HG02852 (cell line): ENCODE data around the gene TIMP3.
"Not testable (repeated sequence)": the region's sequence is repeated elsewhere in the genome, so short reads cannot be mapped to it uniquely, and the experiment has no call there.

Source experiments
- ATAC-seq: cut with Tn5 transposase; IDR thresholded peaks from one replicate; pipeline ENCODE4 v1.9.1; 2021; ENCODE audit warnings: mild to moderate bottlenecking, moderate library complexity; ENCODE audit not compliant: unreplicated experiment

Gene TIMP3

GRCh38 chr22:32850591-32851517 lies 49.3 kb downstream of the TIMP3 start:
- ATAC-seq: no peak

- no peak for ATAC-seq
These were observed 51.1 kb downstream of the TIMP3 start for GRCh38 chr22:32852395-32853251.

GRCh38 chr22:32853662-32854061 lies 52.2 kb downstream of the TIMP3 start:
- no peak for ATAC-seq

- no peak for ATAC-seq
These were observed 52.9 kb downstream of the TIMP3 start for GRCh38 chr22:32854351-32854804.

- no peak for ATAC-seq
These were observed 53.7 kb downstream of the TIMP3 start for GRCh38 chr22:32855045-32855756.

- no peak for ATAC-seq
These were observed 56.7 kb downstream of the TIMP3 start for GRCh38 chr22:32858121-32858703.

GRCh38 chr22:32858957-32859356 lies 57.5 kb downstream of the TIMP3 start:
- no peak for ATAC-seq

GRCh38 chr22:32859743-32860142 lies 58.2 kb downstream of the TIMP3 start:
- ATAC-seq: no peak

- no peak for ATAC-seq
These were observed 59.8 kb downstream of the TIMP3 start for GRCh38 chr22:32861330-32861729.

GRCh38 chr22:32862083-32862482 lies 60.6 kb downstream of the TIMP3 start:
- ATAC-seq: no peak

- ATAC-seq: no peak
These were observed 61.6 kb downstream of the TIMP3 start for GRCh38 chr22:32862936-32863661.

GRCh38 chr22:32864041-32864440 lies 62.5 kb downstream of the TIMP3 start:
- no peak for ATAC-seq

- ATAC-seq: no peak
These were observed 63.1 kb downstream of the TIMP3 start for GRCh38 chr22:32864596-32864995.

GRCh38 chr22:32866953-32867352 lies 65.4 kb downstream of the TIMP3 start:
- ATAC-seq: no peak

- no peak for ATAC-seq
These were observed 67.4 kb downstream of the TIMP3 start for GRCh38 chr22:32868946-32869345.

- no peak for ATAC-seq
These were observed 69.0 kb downstream of the TIMP3 start for GRCh38 chr22:32870474-32870873.

GRCh38 chr22:32873604-32874003 lies 72.1 kb downstream of the TIMP3 start:
- not testable (repeated sequence) for ATAC-seq

- ATAC-seq: no peak
These were observed 72.9 kb downstream of the TIMP3 start for GRCh38 chr22:32874385-32874784.

GRCh38 chr22:32874976-32875375 lies 73.5 kb downstream of the TIMP3 start:
- no peak for ATAC-seq

GRCh38 chr22:32876516-32876915 lies 75.0 kb downstream of the TIMP3 start:
- no peak for ATAC-seq
